ENCODE results near the gene RAI14. TPM values are rescaled to one million over a fixed set of nuclear protein-coding genes. Genes with fewer than 3 reads are reported as not detected.

The RAI14 gene
- total RNA-seq, 2 experiments from 2014 or later = 0.92 to 12.3 TPM

GRCh38 chr5:34881246-34881645, 225.1 kb downstream of the RAI14 start:
- Histone ChIP-seq H3K36me3 (ENCODE audit: insufficient read depth, low read length) (no peaks in the 10 kb centered on the region), H2AFZ (ENCODE audit: low read length) (no peak overlapping the region), H3K4me2 (ENCODE audit: low read length) (no peak overlapping the region), H3K9me2 (ENCODE audit: insufficient read depth, low read length) (no peaks in the 10 kb centered on the region), H3K27ac (ENCODE audit: low read depth, low read length, poor library complexity, severe bottlenecking) (no peak overlapping the region), H3K4me1 (ENCODE audit: insufficient read depth, low read length, poor library complexity, severe bottlenecking) (no peaks in the 10 kb centered on the region), H3K4me3 (ENCODE audit: low read depth, low read length, poor library complexity, severe bottlenecking) (no peak overlapping the region), H4K20me1 (ENCODE audit: insufficient read depth, low read length) (no peaks in the 10 kb centered on the region), H3K79me2 (ENCODE audit: insufficient read depth, low read depth, low read length) (no peaks in the 10 kb centered on the region), H3K9me3 (ENCODE audit: low read length) (no peaks in the 10 kb centered on the region)
- intact Hi-C loops (cut with micrococcal nuclease; ENCODE audit: unreplicated experiment) = no loop called here
- ChIA-PET CTCF (ENCODE audit: unreplicated experiment) (interaction anchor here (0.8 kb wide), 1 partner anchor 13 kb away, joined by 3 read pairs; no protein-coding TSS in a partner anchor), POLR2A (no interaction called here)
- no TSS peak for BruUV-seq (replicated peaks)
- no peak for DNase-seq (ENCODE audit: low spot score)
- TF ChIP-seq CTCF (conservative IDR thresholded peaks at IDR 0.05; ENCODE audit: low read length) (no peak), EZH2phosphoT487 (IDR thresholded peaks at IDR 0.05; ENCODE audit: borderline replicate concordance, low read depth, low read length) (no peak)

Other genes starting within 250 kb of the RAI14 start
- 0.06 TPM in 1 of 2 replicates, not detected in the other for gene TTC23L, start 182.8 kb downstream of the RAI14 start, total RNA-seq (2014; rRNA removed; shearing (Covaris generic))
- gene TTC23L, start 182.8 kb downstream of the RAI14 start, total RNA-seq (2022) = 0.63 and 1.4 TPM in 2 replicates